Measurements from ENCODE around the gene MAGEA1.
"Not testable (repeated sequence)": the region's sequence is repeated elsewhere in the genome, so short reads cannot be mapped to it uniquely, and the experiment has no call there.

The MAGEA1 gene

GRCh38 chrX:153164733-153165132 lies 14.4 kb upstream of the MAGEA1 start:
- no peak for DNase-seq (ENCODE audit: low read depth)
- H3K4me3 ChIP-seq (replicated peaks; ENCODE audit: low read depth, low read length) = no peak overlapping the region
- no peak for TF ChIP-seq CTCF (IDR thresholded peaks at IDR 0.05; ENCODE audit: low read length, missing control alignments)

GRCh38 chrX:153168423-153168822 lies 10.7 kb upstream of the MAGEA1 start:
- not testable (repeated sequence) for DNase-seq (ENCODE audit: low read depth); H3K4me3 ChIP-seq (replicated peaks; ENCODE audit: low read depth, low read length)

GRCh38 chrX:153181822-153182221 lies 2.7 kb downstream of the MAGEA1 start:
- DNase-seq (ENCODE audit: low read depth) = no peak
- TF ChIP-seq CTCF (IDR thresholded peaks at IDR 0.05; ENCODE audit: low read length, missing control alignments) = no peak
- no peak overlapping the region for H3K4me3 ChIP-seq (replicated peaks; ENCODE audit: low read depth, low read length)

GRCh38 chrX:153184787-153185186 lies 5.7 kb downstream of the MAGEA1 start:
- TF ChIP-seq CTCF (IDR thresholded peaks at IDR 0.05; ENCODE audit: low read length, missing control alignments) = no peak
- no peak overlapping the region for H3K4me3 ChIP-seq (replicated peaks; ENCODE audit: low read depth, low read length)
- DNase-seq (ENCODE audit: low read depth) = no peak

- no peak for TF ChIP-seq CTCF (IDR thresholded peaks at IDR 0.05; ENCODE audit: low read length, missing control alignments)
- no peak for DNase-seq (ENCODE audit: low read depth)
- H3K4me3 ChIP-seq (replicated peaks; ENCODE audit: low read depth, low read length) = no peak overlapping the region
These were observed 11.3 kb downstream of the MAGEA1 start for GRCh38 chrX:153190381-153190780.

- no peak for TF ChIP-seq CTCF (IDR thresholded peaks at IDR 0.05; ENCODE audit: low read length, missing control alignments)
- no peak for DNase-seq (ENCODE audit: low read depth)
- no peak overlapping the region for H3K4me3 ChIP-seq (replicated peaks; ENCODE audit: low read depth, low read length)
These were observed 21.4 kb downstream of the MAGEA1 start for GRCh38 chrX:153200462-153200861.

GRCh38 chrX:153206425-153207046 lies 27.5 kb downstream of the MAGEA1 start:
- DNase-seq (ENCODE audit: low read depth) = no peak
- no peak for TF ChIP-seq CTCF (IDR thresholded peaks at IDR 0.05; ENCODE audit: low read length, missing control alignments)
- no peak overlapping the region for H3K4me3 ChIP-seq (replicated peaks; ENCODE audit: low read depth, low read length)
